ENCODE results near the gene TXNDC11. TPM values are rescaled to one million over a fixed set of nuclear protein-coding genes. Genes with fewer than 3 reads are reported as not detected.
A peak's percentile ranks its signal among the peaks of the same experiment; 100 is the strongest.

Gene TXNDC11
- total RNA-seq, 1 donor from 2014 or later = 99.2 TPM

- intact Hi-C loops (cut with DNase I) = no loop called here
- Histone ChIP-seq H3K27me3 (no peaks in the 10 kb centered on the region), H3K4me3 (no peak overlapping the region), H3K4me1 (peaks cover 47% of the 10 kb centered on the region), H3K27ac (peak overlapping the region; percentile 70), H3K9me3 (no peaks in the 10 kb centered on the region), H3K36me3 (no peaks in the 10 kb centered on the region)
- ATAC-seq (peak; percentile 21), DNase-seq (no peak)
- no peak for TF ChIP-seq CTCF (IDR thresholded peaks at IDR 0.05)
These were observed 112.5 kb downstream of the TXNDC11 start for GRCh38 chr16:11630046-11630767.

Other genes starting within 250 kb of the TXNDC11 start
- 242 TPM for gene LITAF, start 155.9 kb downstream of the TXNDC11 start, total RNA-seq
- gene SNN, start 74.4 kb downstream of the TXNDC11 start, total RNA-seq = 31.1 TPM
- gene ZC3H7A, start 54.4 kb upstream of the TXNDC11 start, total RNA-seq = 71.2 TPM
- 117 TPM for gene RSL1D1, start 108.7 kb upstream of the TXNDC11 start, total RNA-seq
- gene GSPT1, start 173.1 kb upstream of the TXNDC11 start, total RNA-seq = 106 TPM
- gene NPIPB2, start 199.2 kb upstream of the TXNDC11 start, total RNA-seq = 6.3 TPM
- 0.41 TPM for gene TNFRSF17, start 222.4 kb upstream of the TXNDC11 start, total RNA-seq
- gene SNX29, start 233.9 kb upstream of the TXNDC11 start, total RNA-seq = 50.7 TPM

Measured in upper lobe of right lung (tissue), 1 donor.